ENCODE data around the gene NMNAT3.

NMNAT3 gene

GRCh38 chr3:139517321-139518065, 160.3 kb downstream of the NMNAT3 start:
- DNase-seq = no peak

- no peak for DNase-seq
These were observed 163.0 kb downstream of the NMNAT3 start for GRCh38 chr3:139514741-139515140.

All from NCI-H69 (cell line).